HG02571 (cell line): ENCODE results near the gene SLC25A28.
"Not testable (repeated sequence)": the region's sequence is repeated elsewhere in the genome, so short reads cannot be mapped to it uniquely, and the experiment has no call there.

Experiments
- ATAC-seq: cut with Tn5 transposase; IDR thresholded peaks from one replicate; pipeline ENCODE4 v1.9.1; 2021; ENCODE audit warnings: mild to moderate bottlenecking, moderate library complexity; ENCODE audit not compliant: unreplicated experiment

SLC25A28 gene

DNA sequence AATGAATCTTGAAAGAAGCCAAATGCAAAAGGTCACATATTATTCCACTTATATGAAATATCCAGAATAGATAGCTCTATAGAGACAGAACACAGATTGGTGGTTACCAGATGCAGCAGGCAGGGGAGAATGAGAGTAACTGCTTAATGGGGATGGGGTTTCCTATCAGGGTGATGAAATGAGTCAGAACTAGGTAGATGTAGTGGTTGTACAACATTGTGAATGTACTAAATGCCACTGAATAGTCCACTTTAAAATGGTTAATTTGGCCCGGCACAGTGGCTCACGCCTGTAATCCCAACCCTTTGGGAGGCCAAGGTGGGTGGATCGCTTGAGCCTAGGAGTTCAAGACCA lies 9.4 kb upstream of the SLC25A28 start:
- ATAC-seq = no peak

DNA sequence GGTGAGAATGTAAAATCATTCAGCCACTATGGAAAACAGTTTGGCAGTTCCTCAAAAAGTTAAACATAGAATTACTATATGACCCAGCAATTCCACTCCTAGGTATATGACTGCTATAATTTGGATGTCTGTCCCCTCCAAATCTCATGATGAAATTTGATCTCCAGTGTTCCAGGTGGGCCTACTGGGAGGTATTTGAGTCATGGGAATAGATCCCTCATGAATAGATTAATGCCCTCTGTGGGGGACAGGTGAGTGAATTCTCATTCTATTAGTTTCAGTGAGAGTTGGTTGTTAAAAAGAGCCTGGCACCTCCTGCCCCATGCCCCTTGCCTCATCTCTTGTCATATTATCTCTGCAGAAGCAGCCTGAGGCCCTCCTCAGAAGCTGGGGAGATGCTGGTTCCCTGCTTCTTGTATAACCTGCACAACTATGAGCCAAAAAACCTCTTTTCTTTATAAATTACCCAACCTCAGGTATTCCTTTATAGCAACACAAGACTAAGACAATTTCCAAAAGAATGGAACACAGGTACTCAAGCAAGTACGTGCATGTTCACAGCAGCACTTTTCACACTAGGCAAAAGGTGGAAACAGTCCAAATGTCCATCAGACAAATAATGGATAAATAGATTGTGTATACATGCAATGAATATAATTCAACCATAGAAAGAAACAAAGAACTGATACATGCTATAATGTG lies 8.8 kb upstream of the SLC25A28 start:
- ATAC-seq = no peak

DNA sequence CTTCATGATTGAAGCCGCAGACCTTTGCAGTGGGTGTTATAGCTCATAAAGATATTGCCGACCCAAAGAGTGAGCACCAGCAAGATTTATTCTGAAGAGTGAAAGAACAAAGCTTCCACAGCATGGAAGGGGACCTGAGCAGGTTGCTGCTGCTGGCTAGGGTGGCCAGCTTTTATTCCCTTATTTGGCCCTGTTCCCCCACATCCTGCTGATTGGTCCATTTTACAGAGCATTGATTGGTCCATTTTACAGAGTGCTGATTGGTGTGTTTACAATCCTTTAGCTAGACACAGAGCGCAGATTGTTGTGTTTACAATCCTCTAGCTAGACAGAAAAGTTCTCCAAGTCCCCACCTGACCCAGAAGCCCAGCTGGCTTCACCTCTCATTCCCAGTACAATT lies 4.9 kb upstream of the SLC25A28 start:
- not testable (repeated sequence) for ATAC-seq

- no peak for ATAC-seq
Measured at GRCh38 chr10:99623919-99624318, 3.7 kb upstream of the SLC25A28 start.

DNA sequence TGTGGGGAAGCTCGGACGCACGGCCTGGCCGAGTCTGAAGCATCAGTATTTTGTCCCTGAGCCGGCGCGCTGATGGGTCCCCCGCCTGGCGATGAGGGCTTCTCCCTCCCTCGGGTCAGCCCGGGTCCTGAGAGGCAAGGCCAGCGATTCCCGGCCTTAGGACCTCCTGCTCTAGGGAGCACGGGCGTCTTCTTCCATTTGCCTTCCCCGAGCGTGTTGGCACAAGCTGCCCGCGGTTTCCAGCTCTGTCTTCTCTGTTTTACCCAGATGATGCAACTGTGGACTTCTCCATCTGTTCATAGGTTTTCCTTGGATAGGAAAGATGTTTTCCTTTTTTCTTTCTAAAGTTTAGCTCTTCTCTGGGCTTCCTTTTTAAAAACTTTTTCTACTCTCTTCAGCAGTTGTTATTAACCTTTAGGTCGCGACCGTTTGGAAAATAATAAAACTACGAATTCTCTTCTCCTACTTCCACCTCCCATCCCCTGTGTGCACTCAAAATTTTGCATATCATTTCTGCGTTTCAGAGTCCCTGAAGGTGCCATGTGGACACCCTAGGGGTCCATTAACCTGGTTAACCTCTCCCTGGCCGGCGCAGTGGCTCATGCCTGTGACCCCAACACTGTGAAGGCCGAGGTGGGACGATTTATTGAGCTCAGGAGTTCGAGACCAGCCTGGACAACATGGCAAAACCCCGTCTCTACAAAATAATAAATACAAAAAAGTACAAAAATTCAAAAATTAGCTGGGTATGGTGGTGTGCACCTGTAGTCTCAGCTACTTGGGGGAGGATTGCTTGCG lies 1.4 kb upstream of the SLC25A28 start:
- no peak for ATAC-seq

DNA sequence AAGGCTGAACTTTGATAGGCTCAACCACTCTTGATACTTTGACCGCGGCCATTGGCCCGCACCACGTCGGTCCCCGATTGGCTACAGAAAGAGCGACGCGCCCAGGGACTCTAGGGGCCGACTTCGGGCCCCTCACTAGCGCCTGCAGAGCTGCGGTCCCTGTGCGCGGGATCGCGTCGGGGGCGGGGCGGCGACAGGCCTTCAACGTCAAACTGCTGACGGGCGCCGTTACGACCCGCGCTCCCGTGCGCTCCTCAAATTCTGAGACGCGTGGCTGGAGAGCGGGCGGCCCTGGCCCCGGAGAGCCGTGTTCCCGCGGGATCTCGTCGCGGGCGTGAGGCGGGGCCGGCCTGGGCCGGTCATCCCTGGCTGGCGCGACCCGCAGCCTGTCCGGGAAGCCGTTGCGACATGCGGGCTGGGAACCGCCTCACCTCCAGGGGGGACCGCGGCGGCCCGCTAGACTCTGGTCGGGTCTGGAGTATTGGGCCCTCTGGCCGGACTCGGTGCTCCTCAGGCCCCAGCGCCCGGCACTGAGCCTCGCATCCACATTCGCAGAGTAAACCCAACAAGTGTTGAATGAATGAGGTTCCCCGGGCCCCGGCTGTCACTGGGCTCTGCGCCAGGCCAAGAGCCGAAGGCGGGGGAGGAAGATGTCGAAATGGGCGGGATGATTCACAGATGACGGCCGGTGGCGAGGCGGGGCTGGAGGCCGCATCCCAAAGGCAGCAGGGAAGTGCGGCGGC lies 643 bp upstream of the SLC25A28 start:
- ATAC-seq = peak; percentile 84

- no peak for ATAC-seq
Measured at GRCh38 chr10:99619090-99619800, 994 bp downstream of the SLC25A28 start.

- ATAC-seq = no peak
Measured at GRCh38 chr10:99617696-99618095, 2.5 kb downstream of the SLC25A28 start.

GRCh38 chr10:99615426-99615825 lies 4.8 kb downstream of the SLC25A28 start:
- no peak for ATAC-seq

DNA sequence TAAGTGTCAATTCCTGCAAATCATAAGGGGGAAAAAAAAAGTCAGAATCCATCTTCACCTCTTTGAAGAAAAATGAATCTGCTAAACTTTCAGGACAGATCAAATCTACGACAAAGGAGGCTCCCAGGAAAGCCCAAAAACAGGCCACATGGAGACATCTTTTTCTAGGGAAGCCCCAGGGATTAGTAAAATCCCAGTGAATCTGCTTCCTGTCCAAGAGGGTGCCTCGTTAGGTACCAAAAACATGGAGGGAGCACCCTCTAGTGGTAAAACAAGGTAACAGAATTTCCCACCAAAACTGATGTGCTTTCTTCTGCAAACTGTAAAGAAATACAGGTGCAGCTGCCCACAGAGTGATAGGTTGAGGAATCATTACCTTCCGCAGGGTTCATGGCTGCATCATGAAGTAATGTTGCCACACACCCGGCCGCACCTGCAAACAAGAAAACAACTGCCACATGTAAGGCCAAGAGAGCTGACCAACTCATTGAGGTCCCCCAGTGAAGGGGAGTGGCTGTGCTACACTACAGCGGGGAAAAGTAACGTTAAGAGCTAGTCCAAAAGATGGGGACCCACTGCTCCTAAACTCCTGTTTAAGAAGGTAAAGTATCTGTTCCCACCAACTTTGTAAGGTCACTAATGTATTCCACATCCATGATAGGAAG lies 7.9 kb downstream of the SLC25A28 start:
- ATAC-seq = no peak

- no peak for ATAC-seq
Measured at GRCh38 chr10:99611326-99611725, 8.9 kb downstream of the SLC25A28 start.

DNA sequence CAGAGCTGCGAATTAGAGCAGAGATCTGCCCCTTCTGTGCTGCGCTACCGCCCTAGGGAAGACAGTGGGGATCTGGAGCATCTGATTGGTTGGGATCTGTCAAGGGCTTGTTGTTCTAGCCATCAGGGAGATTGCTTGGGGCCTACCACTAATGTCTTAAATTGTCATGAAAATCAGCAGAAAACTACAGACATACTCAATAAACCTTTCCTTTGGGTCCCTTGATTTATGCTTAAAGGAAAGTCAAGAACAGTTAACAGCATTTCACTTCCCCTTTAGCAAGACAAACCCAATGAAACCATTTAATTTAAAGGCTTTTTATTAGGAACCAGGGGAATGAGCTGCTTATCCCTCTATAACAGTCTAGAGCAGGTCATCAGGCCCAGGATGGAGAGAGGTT lies 10.0 kb downstream of the SLC25A28 start:
- no peak for ATAC-seq

GRCh38 chr10:99609186-99609585 lies 11.1 kb downstream of the SLC25A28 start:
- ATAC-seq = no peak

DNA sequence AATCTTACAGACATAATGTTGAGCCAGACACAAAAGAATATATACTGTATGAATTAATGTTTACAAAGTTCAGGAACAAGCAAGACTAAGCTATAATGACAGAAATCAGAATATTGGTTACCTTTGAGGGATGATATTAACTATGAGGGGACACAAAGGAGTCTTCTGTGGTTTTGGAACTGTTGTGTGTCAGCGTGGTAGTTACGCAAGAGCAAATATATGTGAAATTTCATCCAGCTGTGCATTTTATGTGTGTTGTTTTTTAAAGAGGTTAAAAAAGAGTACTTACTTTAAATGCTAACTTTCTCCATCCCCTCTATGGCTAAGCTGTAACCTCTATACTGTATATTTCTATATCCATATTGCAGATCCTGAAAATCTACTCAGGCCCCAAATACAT lies 14.9 kb downstream of the SLC25A28 start:
- ATAC-seq = no peak

DNA sequence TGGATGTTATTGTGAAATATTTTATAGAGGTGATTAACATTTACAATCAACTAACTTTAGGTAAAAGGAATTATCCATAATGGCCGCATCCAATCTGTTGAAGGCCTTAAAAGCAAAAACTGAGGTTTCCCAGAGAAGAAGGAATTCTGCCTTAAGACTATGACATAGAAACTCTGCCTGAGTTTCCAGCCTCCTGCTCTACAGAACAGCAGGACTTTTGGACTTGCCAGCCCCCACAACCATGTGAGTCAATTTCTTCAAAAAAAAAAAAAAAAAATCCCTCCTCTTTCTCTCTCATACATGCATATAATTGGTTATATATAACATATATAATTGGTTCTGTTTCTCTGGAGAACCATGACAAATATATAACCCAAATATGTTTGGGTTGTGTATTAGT lies 15.4 kb downstream of the SLC25A28 start:
- ATAC-seq = no peak

GRCh38 chr10:99598781-99599509 lies 21.3 kb downstream of the SLC25A28 start:
- ATAC-seq = no peak

DNA sequence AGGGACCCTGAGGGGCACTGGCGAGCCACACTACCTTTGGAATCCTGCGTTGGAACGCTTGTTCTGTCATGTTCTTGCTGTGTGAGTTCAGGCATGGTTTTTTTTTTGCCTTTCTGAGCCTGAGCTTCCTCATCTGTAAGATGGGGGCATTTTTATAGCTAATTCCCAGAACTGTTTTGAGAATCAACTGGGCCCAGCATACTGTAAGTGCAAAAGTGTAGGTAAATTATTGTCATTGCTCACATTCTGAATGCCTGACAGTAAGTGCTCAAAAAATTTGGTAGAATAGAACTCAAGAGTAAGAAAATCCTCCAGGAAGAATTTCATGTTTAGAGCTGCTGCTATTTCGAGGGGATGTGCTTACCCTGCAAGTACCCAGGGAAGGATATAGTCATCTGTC lies 22.2 kb downstream of the SLC25A28 start:
- ATAC-seq = no peak

DNA sequence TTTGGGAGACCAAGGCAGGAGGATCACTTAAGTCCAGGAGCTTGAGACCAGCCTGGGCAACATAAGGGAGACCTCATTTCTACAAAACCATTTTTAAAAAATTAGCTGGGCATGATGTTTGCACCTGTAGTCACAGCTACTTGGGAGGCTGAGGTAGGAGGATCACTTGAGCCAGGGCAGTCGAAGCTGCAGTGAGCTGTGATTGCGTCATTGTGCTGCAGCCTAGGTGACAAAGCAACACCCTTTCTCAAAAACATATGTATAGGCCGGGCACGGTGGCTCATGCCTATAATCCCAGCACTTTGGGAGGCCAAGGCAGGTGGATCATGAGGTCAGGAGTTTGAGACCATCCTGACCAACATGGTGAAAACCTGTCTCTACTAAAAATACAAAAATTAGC lies 23.5 kb downstream of the SLC25A28 start:
- not testable (repeated sequence) for ATAC-seq

GRCh38 chr10:99595770-99596465 lies 24.3 kb downstream of the SLC25A28 start:
- no peak for ATAC-seq
